Retinal pigment epithelial cell (primary cell): ENCODE results near the gene SLC7A7.

Source experiments
- DNase-seq: peaks from one replicate; pipeline ENCODE4 v3.0.0-alpha.2; 2010; ENCODE audit warnings: low read depth
- H3K4me3 ChIP-seq: 2 replicates; pipeline ENCODE4 v1.5.1; 2011; ENCODE audit warnings: mild to moderate bottlenecking, low read length, control low read depth, moderate library complexity
- TF ChIP-seq, protein P1 (sequence below): conservative IDR thresholded peaks from 2 replicates; pipeline ENCODE4 v1.5.1; 2011; ENCODE audit warnings: low read depth, low read length, control low read depth, inconsistent platforms

The SLC7A7 gene

DNA sequence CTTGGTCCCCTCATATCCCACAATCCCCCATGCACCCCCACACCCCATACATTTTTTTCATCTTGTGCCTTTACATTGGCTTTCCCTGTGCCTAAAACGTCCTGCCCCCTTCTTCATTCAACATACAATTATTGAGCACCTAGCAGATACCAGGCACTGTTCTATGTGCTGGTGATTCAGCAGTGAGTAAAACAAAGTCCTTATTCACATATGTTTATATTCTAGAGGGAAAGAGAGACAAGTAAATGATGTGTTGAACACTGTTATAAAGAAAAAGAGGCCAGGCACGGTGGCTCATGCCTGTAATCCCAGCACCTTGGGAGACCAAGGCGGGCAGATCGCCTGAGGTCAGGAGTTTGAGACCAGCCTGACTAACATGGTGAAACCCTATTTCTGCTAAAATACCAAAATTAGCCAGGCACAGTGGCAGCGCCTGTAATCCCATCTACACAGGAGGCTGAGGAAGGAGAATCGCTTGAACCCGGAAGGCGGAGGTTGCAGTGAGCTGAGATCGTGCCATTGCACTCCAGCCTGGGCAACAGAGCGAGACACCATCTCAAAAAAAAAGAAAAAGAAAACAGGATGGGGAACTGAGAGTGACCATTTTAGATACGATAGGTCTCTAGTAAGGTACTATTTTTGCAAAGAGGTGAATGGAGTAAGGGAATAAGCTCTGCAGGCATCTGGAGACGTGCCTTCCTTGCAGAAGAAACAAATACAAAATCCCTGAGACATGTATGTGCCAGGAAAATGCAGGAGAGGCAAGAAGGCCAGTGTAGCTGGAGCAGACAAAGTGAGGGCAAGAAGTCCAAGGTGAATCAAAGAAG is 12.2 kb downstream of the SLC7A7 start:
- no peak overlapping the region for H3K4me3 ChIP-seq
- TF ChIP-seq, protein P1, sequence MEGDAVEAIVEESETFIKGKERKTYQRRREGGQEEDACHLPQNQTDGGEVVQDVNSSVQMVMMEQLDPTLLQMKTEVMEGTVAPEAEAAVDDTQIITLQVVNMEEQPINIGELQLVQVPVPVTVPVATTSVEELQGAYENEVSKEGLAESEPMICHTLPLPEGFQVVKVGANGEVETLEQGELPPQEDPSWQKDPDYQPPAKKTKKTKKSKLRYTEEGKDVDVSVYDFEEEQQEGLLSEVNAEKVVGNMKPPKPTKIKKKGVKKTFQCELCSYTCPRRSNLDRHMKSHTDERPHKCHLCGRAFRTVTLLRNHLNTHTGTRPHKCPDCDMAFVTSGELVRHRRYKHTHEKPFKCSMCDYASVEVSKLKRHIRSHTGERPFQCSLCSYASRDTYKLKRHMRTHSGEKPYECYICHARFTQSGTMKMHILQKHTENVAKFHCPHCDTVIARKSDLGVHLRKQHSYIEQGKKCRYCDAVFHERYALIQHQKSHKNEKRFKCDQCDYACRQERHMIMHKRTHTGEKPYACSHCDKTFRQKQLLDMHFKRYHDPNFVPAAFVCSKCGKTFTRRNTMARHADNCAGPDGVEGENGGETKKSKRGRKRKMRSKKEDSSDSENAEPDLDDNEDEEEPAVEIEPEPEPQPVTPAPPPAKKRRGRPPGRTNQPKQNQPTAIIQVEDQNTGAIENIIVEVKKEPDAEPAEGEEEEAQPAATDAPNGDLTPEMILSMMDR: no peak
- no peak for DNase-seq

DNA sequence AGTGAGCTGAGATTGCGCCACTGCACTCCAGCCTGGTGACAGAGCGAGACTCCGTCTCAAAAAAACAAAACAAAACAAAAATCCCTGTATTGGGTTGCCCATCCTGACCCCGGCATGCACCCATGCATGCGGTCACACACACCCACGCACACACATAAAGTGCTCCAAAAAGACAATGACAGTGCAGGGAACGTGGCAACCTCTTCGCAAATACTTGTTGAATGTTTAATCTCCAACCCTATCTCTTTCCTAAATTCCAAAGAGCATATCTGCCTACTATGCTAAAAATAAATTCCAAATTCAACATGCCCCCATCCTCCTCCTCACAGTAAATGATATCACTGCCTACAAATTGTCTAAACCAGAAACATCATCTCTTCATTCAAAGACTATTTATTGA is 13.5 kb downstream of the SLC7A7 start:
- TF ChIP-seq, protein P1: no peak
- DNase-seq: no peak
- H3K4me3 ChIP-seq: no peak overlapping the region

DNA sequence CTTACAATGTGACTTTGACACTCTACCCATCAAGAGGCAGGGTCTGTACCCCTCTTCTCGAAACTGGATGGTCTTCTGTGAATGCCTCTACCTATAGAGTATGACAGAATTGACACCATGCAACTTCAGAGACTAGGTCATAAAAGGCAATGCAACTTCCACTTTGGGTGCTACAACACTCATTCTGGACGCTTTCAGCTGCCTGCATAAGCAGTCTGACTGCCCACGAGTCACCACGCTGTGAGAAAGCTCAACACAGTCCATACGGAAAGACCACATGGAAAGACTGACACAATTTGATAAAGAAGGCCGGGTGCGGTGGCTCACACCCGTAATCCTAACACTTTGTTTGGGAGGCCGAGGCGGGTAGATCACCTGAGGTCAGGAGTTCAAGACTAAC is 14.9 kb downstream of the SLC7A7 start:
- no peak for DNase-seq
- TF ChIP-seq, protein P1: no peak
- no peak overlapping the region for H3K4me3 ChIP-seq

DNA sequence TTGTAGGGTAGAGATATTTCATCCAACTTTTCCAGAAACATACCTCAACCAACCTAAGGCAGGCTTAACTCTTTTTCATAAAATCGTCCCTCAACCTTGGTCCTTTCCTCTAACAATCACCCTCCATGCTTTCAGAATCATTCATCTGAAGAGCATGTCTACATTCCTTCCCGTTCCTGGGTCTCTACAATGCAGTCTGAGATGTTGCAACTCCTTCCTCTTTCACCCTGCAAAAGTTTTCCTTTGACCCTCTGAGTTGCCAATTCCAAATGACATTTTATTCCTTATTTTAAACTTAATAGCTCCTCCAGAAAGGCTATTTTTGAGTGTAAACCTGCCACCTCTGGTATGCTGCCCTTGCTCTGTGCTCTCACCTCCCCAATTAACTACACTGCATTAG is 16.7 kb downstream of the SLC7A7 start:
- TF ChIP-seq, protein P1: no peak
- DNase-seq: no peak
- no peak overlapping the region for H3K4me3 ChIP-seq

DNA sequence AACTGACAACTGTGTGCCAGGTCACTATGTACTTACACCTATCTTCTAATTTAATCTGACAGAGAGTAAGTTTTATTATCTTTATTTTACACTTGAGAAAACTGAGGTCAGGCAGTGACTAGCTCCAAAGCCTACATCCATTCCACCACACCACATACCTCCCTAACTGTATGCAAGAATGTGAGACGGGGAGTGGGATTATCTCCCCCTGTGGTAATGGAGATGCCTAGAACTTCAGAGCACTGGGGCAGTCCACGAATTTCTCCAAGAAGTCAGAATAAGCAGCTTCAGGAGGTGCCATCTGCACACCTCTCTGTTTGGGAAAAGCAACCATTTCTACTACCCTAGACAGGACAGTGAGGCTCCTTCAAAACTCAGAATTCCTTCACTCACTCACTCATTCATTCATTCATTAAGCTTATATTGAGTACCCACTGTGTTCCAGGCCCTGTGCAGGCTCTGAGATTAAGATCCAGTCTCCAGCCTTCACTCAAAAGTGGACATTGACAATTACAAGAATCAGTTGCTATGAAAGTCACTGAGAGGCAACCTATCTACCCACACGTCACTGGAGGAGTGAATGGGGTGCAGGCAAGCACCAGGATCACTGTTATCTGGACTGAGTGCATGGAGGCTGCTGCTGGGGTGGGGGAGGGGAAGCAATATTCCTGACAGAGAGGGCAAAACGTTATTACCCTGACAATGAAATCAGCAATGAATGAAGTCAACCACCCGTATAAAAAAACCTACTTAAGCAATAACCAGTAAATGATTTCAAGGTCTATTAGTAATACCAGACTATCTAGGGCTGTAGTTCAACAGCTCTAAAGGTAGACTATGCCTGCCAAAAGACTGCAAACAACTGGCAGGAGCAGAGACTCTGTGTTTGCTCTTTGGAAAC is 18.0 kb downstream of the SLC7A7 start:
- TF ChIP-seq, protein P1: no peak
- DNase-seq: no peak
- H3K4me3 ChIP-seq: no peak overlapping the region

DNA sequence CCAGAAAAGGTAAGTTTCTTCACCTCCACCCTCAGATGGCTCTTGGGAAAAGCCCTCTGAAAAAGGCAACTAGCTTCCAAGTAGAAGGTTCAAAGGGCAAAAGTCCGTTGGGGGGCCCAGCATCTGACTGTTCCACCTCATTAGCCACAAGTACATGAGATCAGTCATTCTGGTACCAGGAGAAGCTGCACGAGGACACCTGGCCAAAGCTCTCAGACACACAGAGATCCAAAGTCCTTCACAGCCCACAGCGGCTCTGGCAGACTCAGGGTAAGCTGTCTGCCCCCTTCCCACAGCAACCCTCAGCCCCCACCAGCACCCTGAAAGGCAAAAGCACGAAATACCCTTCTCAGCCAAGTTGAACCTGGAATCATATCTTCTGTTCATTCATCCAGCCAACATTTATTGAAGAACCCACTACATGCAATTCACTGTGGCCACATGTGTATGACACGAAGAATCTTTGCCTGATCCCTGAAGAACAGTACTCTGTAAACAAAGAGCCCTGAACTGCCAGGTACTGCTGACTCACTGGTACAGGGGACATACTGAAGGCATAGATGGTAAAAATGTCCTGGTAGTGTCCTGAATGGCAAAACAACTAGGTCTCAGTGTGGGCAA is 19.0 kb downstream of the SLC7A7 start:
- H3K4me3 ChIP-seq: no peak overlapping the region
- DNase-seq: no peak
- TF ChIP-seq, protein P1: no peak
